Endothelial cell of umbilical vein (primary cell): ENCODE results near the gene DHFR. TPM values are rescaled to one million over a fixed set of nuclear protein-coding genes. Genes with fewer than 3 reads are reported as not detected.
"Not testable (repeated sequence)": the region's sequence is repeated elsewhere in the genome, so short reads cannot be mapped to it uniquely, and the experiment has no call there.

Experiments used
- BruUV-seq: library from RNA; stranded (reverse); fragments of 400-500 nt; replicated peaks from 2 replicates; lab custom pipeline; 2021; lab: Mats Ljungman, UMichigan
- CTCF ChIA-PET: fragments of 300-600, 350-600 bp; sonication (Branson Sonifier 250); formaldehyde crosslinking; loops from one replicate; lab custom pipeline; 2021; ENCODE audit warnings: antibody characterized with exemption, inconsistent platforms; lab: Charles Lee
- POLR2A ChIA-PET: fragments of 300-600, 350-600 bp; sonication (Branson Sonifier 250); formaldehyde crosslinking; loops from one replicate; lab custom pipeline; 2021; ENCODE audit warnings: antibody characterized with exemption, inconsistent platforms; lab: Charles Lee
- DNase-seq: peaks from one replicate; pipeline ENCODE4 v3.0.0-alpha.2; 2011; ENCODE audit warnings: low read depth, low spot score
- FAIRE-seq: peaks from 2 replicates; lab custom pipeline; 2011; peaks lifted over from hg19 to GRCh38; lab: Jason Lieb, UNC
- H2AFZ ChIP-seq: 2 replicates; pipeline ENCODE4 v1.6.0; 2012; ENCODE audit warnings: low read depth, low read length, control low read depth, inconsistent platforms
- H3K27ac ChIP-seq: 2 replicates; pipeline ENCODE4 v1.5.1; 2011; ENCODE audit warnings: low read depth, mild to moderate bottlenecking, control low read depth, low read length, moderate library complexity; ENCODE audit not compliant: insufficient read depth
- H3K27me3 ChIP-seq, 2 experiments: 2 replicates each; pipeline versions ENCODE4 v1.6.0 to v1.6.1; 2011; ENCODE audit warnings: low read length in 2 of 2, mixed read lengths in 1 of 2; ENCODE audit not compliant: control insufficient read depth in 2 of 2, insufficient read depth in 2 of 2
- H3K36me3 ChIP-seq, 2 experiments: 2 replicates in 1 of 2; 3 replicates in 1 of 2; pipeline ENCODE4 v1.5.1; 2011; ENCODE audit warnings: low read length in 2 of 2, mild to moderate bottlenecking in 1 of 2, moderate library complexity in 1 of 2; ENCODE audit not compliant: control insufficient read depth in 2 of 2, insufficient read depth in 2 of 2; ENCODE audit errors: extremely low read depth in 1 of 2
- H3K4me1 ChIP-seq: 3 replicates; pipeline ENCODE4 v1.5.1; 2011; ENCODE audit warnings: mild to moderate bottlenecking, low read length; ENCODE audit not compliant: control insufficient read depth, insufficient read depth; ENCODE audit errors: extremely low read depth
- H3K4me2 ChIP-seq: 2 replicates; pipeline ENCODE4 v1.6.1; 2011; ENCODE audit warnings: low read length, control low read depth, mixed read lengths; ENCODE audit not compliant: insufficient read depth
- H3K4me3 ChIP-seq, 3 experiments: fragments of 200-600 bp in 1 of 3; sonication (generic), shearing (Covaris generic) in 1 of 3; replicated peaks in 1 of 3; 2 replicates each; pipeline ENCODE4 v1.5.1; 2011 to 2016; ENCODE audit warnings: control low read depth in 3 of 3, low read length in 3 of 3, mild to moderate bottlenecking in 2 of 3, inconsistent platforms in 1 of 3, low read depth in 1 of 3, moderate library complexity in 1 of 3; ENCODE audit not compliant: insufficient read depth in 1 of 3
- H3K79me2 ChIP-seq: 2 replicates; pipeline ENCODE4 v1.6.0; 2012; ENCODE audit warnings: low read length, inconsistent platforms; ENCODE audit not compliant: control insufficient read depth, insufficient read depth
- H3K9ac ChIP-seq: replicated peaks from 2 replicates; pipeline ENCODE3; 2011; ENCODE audit warnings: low read length, control low read depth; ENCODE audit not compliant: insufficient read depth; ENCODE audit errors: extremely low read depth
- H3K9me1 ChIP-seq: replicated peaks from 3 replicates; pipeline ENCODE4 v1.6.0; 2011; ENCODE audit warnings: mild to moderate bottlenecking, low read length; ENCODE audit not compliant: control insufficient read depth, insufficient read depth; ENCODE audit errors: extremely low read depth
- H3K9me3 ChIP-seq: replicated peaks from 2 replicates; pipeline ENCODE4 v1.5.1; 2012; ENCODE audit warnings: low read length, inconsistent platforms; ENCODE audit not compliant: control insufficient read depth, insufficient read depth
- H4K20me1 ChIP-seq: replicated peaks from 2 replicates; pipeline ENCODE3; 2011; ENCODE audit warnings: mild to moderate bottlenecking, low read length; ENCODE audit not compliant: control insufficient read depth, insufficient read depth; ENCODE audit errors: extremely low read depth
- CTCF ChIP-seq, 2 donors: IDR thresholded peaks; 1 replicate in 1 of 2; 2 replicates in 1 of 2; pipeline ENCODE4 v1.5.1; 2011; ENCODE audit warnings: low read length in 2 of 2, mild to moderate bottlenecking in 2 of 2, moderate library complexity in 2 of 2, control low read depth in 1 of 2, inconsistent platforms in 1 of 2, low read depth in 1 of 2; ENCODE audit not compliant: insufficient read depth in 1 of 2; ENCODE audit errors: extremely low read depth in 1 of 2
- EZH2 ChIP-seq: IDR thresholded peaks from 2 replicates; pipeline ENCODE4 v1.6.1; 2012; ENCODE audit warnings: borderline replicate concordance, low read depth, mild to moderate bottlenecking, moderate library complexity, low read length, inconsistent platforms; ENCODE audit not compliant: severe bottlenecking
- FOS ChIP-seq: IDR thresholded peaks from 2 replicates; pipeline ENCODE4 v1.6.1; 2011; ENCODE audit warnings: mild to moderate bottlenecking, low read length, moderate library complexity, borderline replicate concordance; ENCODE audit not compliant: insufficient read depth
- GATA2 ChIP-seq: IDR thresholded peaks from 2 replicates; pipeline ENCODE4 v1.7.0; 2011; ENCODE audit warnings: low read depth, mild to moderate bottlenecking, moderate library complexity, mixed read lengths, low read length; ENCODE audit not compliant: insufficient read length, insufficient read depth
- JUN ChIP-seq: IDR thresholded peaks from 2 replicates; pipeline ENCODE4 v1.6.1; 2011; ENCODE audit warnings: borderline replicate concordance, low read depth; ENCODE audit not compliant: insufficient read length, insufficient read depth
- MAX ChIP-seq: IDR thresholded peaks from 2 replicates; pipeline ENCODE4 v1.6.1; 2011; ENCODE audit not compliant: insufficient read depth, insufficient read length
- MYC ChIP-seq: IDR thresholded peaks from one replicate; pipeline ENCODE4 v1.6.1; 2011; ENCODE audit warnings: mild to moderate bottlenecking, low read depth, low read length
- POLR2A ChIP-seq: IDR thresholded peaks from 2 replicates; pipeline ENCODE4 v1.6.1; 2012; ENCODE audit warnings: low read depth, mild to moderate bottlenecking, control low read depth, low read length
- POLR2AphosphoS5 ChIP-seq: IDR thresholded peaks from 2 replicates; pipeline ENCODE4 v1.6.1; 2012; ENCODE audit warnings: low read depth, mild to moderate bottlenecking, control low read depth, low read length, moderate library complexity; ENCODE audit not compliant: insufficient read depth
- dilution Hi-C: fragments of 300-500 bp; cut with MboI; formaldehyde crosslinking; loops from one replicate; pipeline ENCODE4 v1.15.0; 2019; ENCODE audit warnings: low sequenced_read_pairs; ENCODE audit not compliant: extremely low pct_ligation_motif_present
- intact Hi-C: fragments of 100-400 bp; cut with micrococcal nuclease; formaldehyde crosslinking; loops from one replicate; pipeline ENCODE4 v1.10.0; 2022
- polyA plus RNA-seq, 4 experiments: library from polyadenylated mRNA; depleted of rRNA in 3 of 4; stranded (reverse) in 3 of 4; unstranded in 1 of 4; fragments of >200 nt; gene quantifications; 2 replicates each; pipeline versions ENCODE4 v1.2.1 to v1.2.3, GENCODE V29; 2011 to 2012; ENCODE audit warnings: missing spikeins in 1 of 4
- total RNA-seq: library from RNA; stranded (reverse); gene quantifications from 2 replicates; pipeline ENCODE4 v1.2.3, GENCODE V29; 2021

DHFR gene
- total and polyA plus RNA-seq, 2 donors (not counting 3 experiments of a cell fraction or from before 2014, with no cell fraction given) = 17.6 to 35.8 TPM

GRCh38 chr5:80662108-80662507 lies 7.3 kb upstream of the DHFR start:
- CTCF ChIA-PET = no interaction called here
- no TSS peak for BruUV-seq

GRCh38 chr5:80660661-80661060 lies 5.9 kb upstream of the DHFR start:
- FAIRE-seq, H3K4me1 ChIP-seq, H4K20me1 ChIP-seq, H3K9me1 ChIP-seq, H3K9ac ChIP-seq, dilution Hi-C loops, H3K27me3 ChIP-seq, H3K4me3 ChIP-seq, H3K27ac ChIP-seq, H3K36me3 ChIP-seq, H3K79me2 ChIP-seq, BruUV-seq, DNase-seq, intact Hi-C loops, POLR2A ChIA-PET, H2AFZ ChIP-seq, H3K4me2 ChIP-seq, H3K9me3 ChIP-seq: not testable (repeated sequence)
- CTCF ChIA-PET = interaction anchor here (0.9 to 1.5 kb wide), 2 partner anchors 12 to 158 kb away, joined by 3 to 7 read pairs; no protein-coding TSS in a partner anchor

More at GRCh38 chr5:80662108-80662507, 7.3 kb upstream of the DHFR start:
- no peaks in the 10 kb centered on the region for H3K79me2 ChIP-seq
- H3K4me1 ChIP-seq = no peaks in the 10 kb centered on the region
- no peak overlapping the region for H3K27ac ChIP-seq
- no peaks in the 10 kb centered on the region for H3K27me3 ChIP-seq
- H3K9me3 ChIP-seq = no peaks in the 10 kb centered on the region
- no peak overlapping the region for H3K4me3 ChIP-seq
- no peak overlapping the region for H3K4me2 ChIP-seq
- no peak overlapping the region for H3K9ac ChIP-seq
- intact Hi-C loops = no loop called here
- TF ChIP-seq CTCF (IDR thresholded peaks at IDR 0.05; ENCODE audit: extremely low read depth in 1 of 2, insufficient read depth in 1 of 2, low read depth in 1 of 2, low read length in 2 of 2) = no peak
- TF ChIP-seq FOS = no peak
- TF ChIP-seq GATA2 = no peak
- TF ChIP-seq POLR2A = no peak
- TF ChIP-seq MYC = no peak
- no peak for TF ChIP-seq POLR2AphosphoS5
- no peak for TF ChIP-seq EZH2
- TF ChIP-seq JUN = no peak
- TF ChIP-seq MAX = no peak
- H2AFZ ChIP-seq = no peak overlapping the region
- no peaks in the 10 kb centered on the region for H3K9me1 ChIP-seq
- H4K20me1 ChIP-seq = no peaks in the 10 kb centered on the region
- H3K36me3 ChIP-seq = peaks cover 1 to 2% of the 10 kb centered on the region in 2 experiments
- no peak for DNase-seq
- POLR2A ChIA-PET = no interaction called here
- dilution Hi-C loops = no loop called here
- no peak for FAIRE-seq
